SU-DHL-6 (cell line): ENCODE results near the gene ZNF892.

Experiments
- CTCF ChIP-seq: fragments of 200-600 bp; sonication (generic); IDR thresholded peaks from one replicate; pipeline ENCODE4 v1.5.1; 2017; ENCODE audit warnings: antibody characterized with exemption, mild to moderate bottlenecking, low read length, moderate library complexity; ENCODE audit not compliant: insufficient read depth, poor library complexity, severe bottlenecking
- EZH2phosphoT487 ChIP-seq: fragments of 200-600 bp; sonication (generic), shearing (Covaris generic); conservative IDR thresholded peaks from 2 replicates; pipeline ENCODE4 v1.6.1; 2018; ENCODE audit warnings: mild to moderate bottlenecking, antibody characterized with exemption, low read length, moderate library complexity, mixed read lengths

GRCh38 chr2:95240556-95240955 is 33.2 kb downstream of the ZNF892 start:
- TF ChIP-seq CTCF (no peak), EZH2phosphoT487 (no peak)
